Measurements from ENCODE around the gene MSH5.

MSH5 gene

DNA sequence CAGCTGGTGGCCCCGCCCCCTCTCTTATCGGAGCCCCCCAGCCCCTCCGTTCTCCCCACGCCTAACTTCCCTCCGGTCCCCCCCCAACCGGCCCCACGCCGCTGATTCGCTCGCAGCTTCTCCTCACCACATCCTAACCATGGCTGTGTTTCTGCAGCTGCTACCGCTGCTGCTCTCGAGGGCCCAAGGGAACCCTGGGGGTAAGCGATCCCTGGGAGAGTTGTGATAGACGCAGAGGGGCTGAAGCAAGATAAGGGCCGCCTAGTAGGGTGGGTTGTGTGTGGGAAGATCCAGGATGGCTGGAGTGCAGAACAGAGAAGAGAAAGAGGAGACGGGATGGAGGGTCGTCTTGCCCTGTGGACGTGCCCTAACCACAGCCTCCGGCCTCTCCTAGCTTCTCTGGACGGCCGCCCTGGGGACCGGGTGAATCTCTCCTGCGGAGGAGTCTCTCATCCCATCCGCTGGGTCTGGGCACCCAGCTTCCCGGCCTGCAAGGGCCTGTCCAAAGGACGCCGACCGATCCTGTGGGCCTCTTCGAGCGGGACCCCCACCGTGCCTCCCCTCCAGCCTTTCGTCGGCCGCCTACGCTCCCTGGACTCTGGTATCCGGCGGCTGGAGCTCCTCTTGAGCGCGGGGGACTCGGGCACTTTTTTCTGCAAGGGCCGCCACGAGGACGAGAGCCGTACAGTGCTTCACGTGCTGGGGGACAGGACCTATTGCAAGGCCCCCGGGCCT, 16.4 kb upstream of the MSH5 start, which contains the start of gene MPIG6B:
Gene MPIG6B, plus strand, starts transcription at position 129 of the 735 bp plus-strand sequence. Its CDS starts 11 bp downstream, at position 140.
- 0 out of 2 replicates have a peak, but pooled peaks cover 3% of the 10 kb centered on the region for H3K27me3 ChIP-seq (ENCODE audit: insufficient read depth, low read length)
- H3K36me3 ChIP-seq (ENCODE audit: insufficient read depth, low read length) = peaks cover 8% of the 10 kb centered on the region; the same call in 1 of the 2 replicates
- H4K20me1 ChIP-seq (ENCODE audit: insufficient read depth, low read length) = no peaks in the 10 kb centered on the region
- no peaks in the 10 kb centered on the region for H3K9me3 ChIP-seq (ENCODE audit: low read length)
- no peaks in the 10 kb centered on the region for H3K79me2 ChIP-seq (ENCODE audit: insufficient read depth, low read length)
- no peak within 1 kb of the TSS for H3K9ac ChIP-seq (ENCODE audit: low read length)
- H3K4me1 ChIP-seq (ENCODE audit: insufficient read depth, low read length, severe bottlenecking) = peaks cover 20% of the 10 kb centered on the region
- H3K4me3 ChIP-seq (ENCODE audit: low read depth, low read length, poor library complexity, severe bottlenecking) = no peak within 1 kb of the TSS
- peaks cover 5% of the 10 kb centered on the region; the same call in 1 of the 2 replicates for H3F3A ChIP-seq (ENCODE audit: insufficient read depth, low read length)
- no peaks in the 10 kb centered on the region for H3K9me2 ChIP-seq (ENCODE audit: low read depth, low read length)
- TF ChIP-seq, protein P1, sequence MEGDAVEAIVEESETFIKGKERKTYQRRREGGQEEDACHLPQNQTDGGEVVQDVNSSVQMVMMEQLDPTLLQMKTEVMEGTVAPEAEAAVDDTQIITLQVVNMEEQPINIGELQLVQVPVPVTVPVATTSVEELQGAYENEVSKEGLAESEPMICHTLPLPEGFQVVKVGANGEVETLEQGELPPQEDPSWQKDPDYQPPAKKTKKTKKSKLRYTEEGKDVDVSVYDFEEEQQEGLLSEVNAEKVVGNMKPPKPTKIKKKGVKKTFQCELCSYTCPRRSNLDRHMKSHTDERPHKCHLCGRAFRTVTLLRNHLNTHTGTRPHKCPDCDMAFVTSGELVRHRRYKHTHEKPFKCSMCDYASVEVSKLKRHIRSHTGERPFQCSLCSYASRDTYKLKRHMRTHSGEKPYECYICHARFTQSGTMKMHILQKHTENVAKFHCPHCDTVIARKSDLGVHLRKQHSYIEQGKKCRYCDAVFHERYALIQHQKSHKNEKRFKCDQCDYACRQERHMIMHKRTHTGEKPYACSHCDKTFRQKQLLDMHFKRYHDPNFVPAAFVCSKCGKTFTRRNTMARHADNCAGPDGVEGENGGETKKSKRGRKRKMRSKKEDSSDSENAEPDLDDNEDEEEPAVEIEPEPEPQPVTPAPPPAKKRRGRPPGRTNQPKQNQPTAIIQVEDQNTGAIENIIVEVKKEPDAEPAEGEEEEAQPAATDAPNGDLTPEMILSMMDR (IDR thresholded peaks at IDR 0.05; ENCODE audit: low read length) = no peak
- TF ChIP-seq EZH2 (IDR thresholded peaks at IDR 0.05; ENCODE audit: borderline replicate concordance, low read length) = no peak
- no peak within 1 kb of the TSS for H3K4me2 ChIP-seq (ENCODE audit: low read length)
- H3K27ac ChIP-seq (ENCODE audit: low read depth, low read length, poor library complexity, severe bottlenecking) = no peak within 1 kb of the TSS
- no peak within 1 kb of the TSS for H2AFZ ChIP-seq (ENCODE audit: low read length)

DNA sequence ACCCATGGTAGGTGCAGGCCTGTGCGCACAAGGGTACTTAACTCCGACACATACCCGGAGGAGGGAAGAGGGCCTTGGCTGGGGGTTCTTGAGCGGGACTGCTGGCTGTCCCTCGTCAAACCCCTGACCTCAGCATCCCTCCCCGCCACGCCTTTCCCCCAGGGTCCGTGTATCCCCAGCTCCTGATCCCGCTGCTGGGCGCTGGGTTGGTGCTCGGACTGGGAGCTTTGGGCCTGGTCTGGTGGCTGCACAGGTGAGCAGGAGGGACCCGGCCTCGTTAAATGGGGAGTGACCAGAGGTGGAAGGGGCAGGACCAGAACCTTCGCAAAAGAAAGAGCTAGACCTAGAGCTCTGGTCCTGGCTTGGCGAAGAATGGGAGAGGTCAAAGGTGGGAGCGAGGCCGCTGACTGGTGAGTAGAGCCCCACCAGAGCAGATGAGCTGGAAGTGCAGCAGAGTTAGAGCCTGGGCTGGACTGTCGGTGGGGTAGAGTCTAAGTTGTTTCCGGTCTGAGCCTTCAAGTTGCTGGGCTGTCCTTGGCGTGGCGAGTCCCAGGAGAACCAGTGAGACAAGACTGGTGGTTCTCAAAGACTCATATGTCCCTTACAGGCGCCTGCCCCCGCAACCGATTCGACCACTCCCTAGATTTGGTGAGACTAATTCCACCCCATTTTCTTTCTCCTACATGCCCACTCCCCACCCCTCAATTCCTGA, 15.7 kb upstream of the MSH5 start:
- Histone ChIP-seq H3K9ac (ENCODE audit: low read length) (no peak overlapping the region), H3F3A (ENCODE audit: insufficient read depth, low read length) (peaks cover 5% of the 10 kb centered on the region; the same call in 1 of the 2 replicates), H3K4me2 (ENCODE audit: low read length) (no peak overlapping the region), H4K20me1 (ENCODE audit: insufficient read depth, low read length) (no peaks in the 10 kb centered on the region), H3K9me3 (ENCODE audit: low read length) (no peaks in the 10 kb centered on the region), H3K27ac (ENCODE audit: low read depth, low read length, poor library complexity, severe bottlenecking) (no peak overlapping the region), H3K27me3 (ENCODE audit: insufficient read depth, low read length) (0 out of 2 replicates have a peak, but pooled peaks cover 3% of the 10 kb centered on the region), H3K4me1 (ENCODE audit: insufficient read depth, low read length, severe bottlenecking) (peaks cover 28% of the 10 kb centered on the region), H3K36me3 (ENCODE audit: insufficient read depth, low read length) (peaks cover 8% of the 10 kb centered on the region; the same call in 1 of the 2 replicates), H3K9me2 (ENCODE audit: low read depth, low read length) (no peaks in the 10 kb centered on the region), H3K4me3 (ENCODE audit: low read depth, low read length, poor library complexity, severe bottlenecking) (no peak overlapping the region), H2AFZ (ENCODE audit: low read length) (no peak overlapping the region), H3K79me2 (ENCODE audit: insufficient read depth, low read length) (no peaks in the 10 kb centered on the region)
- TF ChIP-seq, protein P1 (IDR thresholded peaks at IDR 0.05; ENCODE audit: low read length) = no peak
- no peak for TF ChIP-seq EZH2 (IDR thresholded peaks at IDR 0.05; ENCODE audit: borderline replicate concordance, low read length)

DNA sequence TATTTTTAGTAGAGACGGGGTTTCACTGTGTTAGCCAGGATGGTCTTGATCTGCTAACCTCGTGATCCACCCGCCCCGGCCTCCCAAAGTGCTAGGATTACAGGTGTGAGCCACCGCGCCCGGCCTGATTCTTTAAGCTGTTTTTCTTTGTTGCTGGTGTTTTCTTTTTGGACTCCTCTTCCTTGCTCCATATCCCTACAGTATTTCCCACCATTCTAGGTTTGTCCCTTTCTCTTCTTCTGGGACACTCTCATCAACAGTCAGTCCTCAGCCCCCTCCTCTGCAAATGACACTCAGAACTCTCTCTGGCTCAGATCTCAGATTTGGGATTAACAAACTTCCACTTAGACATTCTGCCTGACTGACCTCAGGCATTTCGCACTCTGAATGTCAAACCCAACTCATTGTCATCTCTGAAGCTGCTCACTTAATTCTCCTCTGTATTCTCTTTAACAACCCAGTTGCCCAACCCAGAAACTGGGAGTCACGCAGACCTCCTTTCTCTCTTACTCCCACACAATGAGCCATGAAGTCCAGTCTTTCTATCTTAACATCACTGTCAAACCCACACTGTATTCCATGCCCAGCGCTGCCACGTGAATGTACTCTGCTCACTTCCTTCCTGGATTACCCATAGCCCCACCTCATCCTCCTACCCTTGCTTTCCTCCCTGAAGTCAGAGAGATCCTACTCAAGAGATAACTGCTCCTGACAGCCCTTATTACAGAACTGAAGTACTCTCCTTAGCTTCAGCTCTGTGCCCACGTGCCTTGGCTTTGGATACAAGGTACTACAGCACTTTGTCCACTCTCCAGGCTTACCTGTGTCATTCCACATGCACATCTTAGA, 14.1 kb upstream of the MSH5 start:
- Histone ChIP-seq H3K27me3 (ENCODE audit: insufficient read depth, low read length) (0 out of 2 replicates have a peak, but pooled peaks cover under 1% of the 10 kb centered on the region), H3K79me2 (ENCODE audit: insufficient read depth, low read length) (no peaks in the 10 kb centered on the region), H3K36me3 (ENCODE audit: insufficient read depth, low read length) (peaks cover 13% of the 10 kb centered on the region), H3K9me2 (ENCODE audit: low read depth, low read length) (no peaks in the 10 kb centered on the region), H3F3A (ENCODE audit: insufficient read depth, low read length) (peaks cover 11% of the 10 kb centered on the region), H3K4me3 (ENCODE audit: low read depth, low read length, poor library complexity, severe bottlenecking) (no peak overlapping the region), H3K4me2 (ENCODE audit: low read length) (no peak overlapping the region), H4K20me1 (ENCODE audit: insufficient read depth, low read length) (no peaks in the 10 kb centered on the region), H2AFZ (ENCODE audit: low read length) (no peak overlapping the region), H3K9me3 (ENCODE audit: low read length) (no peaks in the 10 kb centered on the region), H3K4me1 (ENCODE audit: insufficient read depth, low read length, severe bottlenecking) (peaks cover 35% of the 10 kb centered on the region), H3K9ac (ENCODE audit: low read length) (no peak overlapping the region), H3K27ac (ENCODE audit: low read depth, low read length, poor library complexity, severe bottlenecking) (no peak overlapping the region)
- TF ChIP-seq, protein P1 (IDR thresholded peaks at IDR 0.05; ENCODE audit: low read length) = no peak
- no peak for TF ChIP-seq EZH2 (IDR thresholded peaks at IDR 0.05; ENCODE audit: borderline replicate concordance, low read length)

All from OCI-LY1 (cell line).